ENCODE measurements around the gene GJA1. TPM values are rescaled to one million over a fixed set of nuclear protein-coding genes. Genes with fewer than 3 reads are reported as not detected.
"Not testable (repeated sequence)": the region's sequence is repeated elsewhere in the genome, so short reads cannot be mapped to it uniquely, and the experiment has no call there.

GJA1 gene
- total and polyA plus RNA-seq, 8 donors, result 71.1 to 162 (median 116) TPM

- Histone ChIP-seq H3K27me3 (peaks cover 0 to 8% of the 10 kb centered on the region in 2 donors), H3K4me1 (no peaks in the 10 kb centered on the region), H3K36me3 (no peaks in the 10 kb centered on the region), H3K4me3 (no peak overlapping the region), H3K27ac (no peak overlapping the region), H3K9me3 (no peaks in the 10 kb centered on the region)
- TF ChIP-seq CTCF (IDR thresholded peaks at IDR 0.05), result peak; percentile 46 to 61
- ATAC-seq, result peak; percentile 75
- peak in 2 of 4 donors; percentile 42 to 57 for DNase-seq
- intact Hi-C loops (cut with DNase I), result loop anchor here in 1 of 2 donors (5.0 kb wide), 1 partner anchor 417 kb away; no protein-coding TSS in a partner anchor
Observed at GRCh38 chr6:121430514-121431460, 4.7 kb upstream of the GJA1 start.

- DNase-seq, result not testable (repeated sequence)
- peaks cover 0 to 17% of the 10 kb centered on the region in 2 donors for H3K27me3 ChIP-seq
- intact Hi-C loops (cut with DNase I), result loop anchor here in 1 of 2 donors (5.0 kb wide), 1 partner anchor 416 kb away; no protein-coding TSS in a partner anchor
Observed at GRCh38 chr6:121431776-121432175, 3.7 kb upstream of the GJA1 start.

GRCh38 chr6:121434037-121434770 lies 1.2 kb upstream of the GJA1 start:
- Histone ChIP-seq H3K4me1 (peaks cover 0 to 9% of the 10 kb centered on the region in 2 donors), H3K36me3 (no peaks in the 10 kb centered on the region), H3K4me3 (no peak overlapping the region), H3K27me3 (peaks cover 0 to 42% of the 10 kb centered on the region in 2 donors), H3K9me3 (no peaks in the 10 kb centered on the region), H3K27ac (no peak overlapping the region)
- intact Hi-C loops (cut with DNase I), result loop anchor here in 1 of 2 donors (5.0 kb wide), 1 partner anchor 413 kb away; no protein-coding TSS in a partner anchor
- DNase-seq (no peak), ATAC-seq (no peak)
- no peak for TF ChIP-seq CTCF (IDR thresholded peaks at IDR 0.05)

More at GRCh38 chr6:121431776-121432175, 3.7 kb upstream of the GJA1 start:
- H3K4me1 ChIP-seq, H3K4me3 ChIP-seq, H3K9me3 ChIP-seq, ATAC-seq, H3K36me3 ChIP-seq, H3K27ac ChIP-seq: not testable (repeated sequence)

- H3K4me3 ChIP-seq, result peak overlapping the region; percentile 44 to 50
- intact Hi-C loops (cut with DNase I), result no loop called here
- no peak for TF ChIP-seq CTCF (IDR thresholded peaks at IDR 0.05)
- peaks cover 0 to 15% of the 10 kb centered on the region in 2 donors for H3K4me1 ChIP-seq
- peak; percentile 28 for ATAC-seq
- peak overlapping the region; percentile 81 to 95 for H3K27ac ChIP-seq
- peak in 2 of 4 donors; percentile 31 to 32 for DNase-seq
- no peaks in the 10 kb centered on the region for H3K36me3 ChIP-seq
- peaks cover 0 to 46% of the 10 kb centered on the region in 2 donors for H3K27me3 ChIP-seq
- no peaks in the 10 kb centered on the region for H3K9me3 ChIP-seq
Observed at GRCh38 chr6:121436274-121436857, 920 bp downstream of the GJA1 start.
